ENCODE results near the gene EME1. TPM values are rescaled to one million over a fixed set of nuclear protein-coding genes. Genes with fewer than 3 reads are reported as not detected.

The EME1 gene
- total and polyA plus RNA-seq, 2 of the 13 experiments (the other 11 are each of a cell fraction or from before 2014, with no cell fraction given): 20.7 to 24.6 TPM

DNA sequence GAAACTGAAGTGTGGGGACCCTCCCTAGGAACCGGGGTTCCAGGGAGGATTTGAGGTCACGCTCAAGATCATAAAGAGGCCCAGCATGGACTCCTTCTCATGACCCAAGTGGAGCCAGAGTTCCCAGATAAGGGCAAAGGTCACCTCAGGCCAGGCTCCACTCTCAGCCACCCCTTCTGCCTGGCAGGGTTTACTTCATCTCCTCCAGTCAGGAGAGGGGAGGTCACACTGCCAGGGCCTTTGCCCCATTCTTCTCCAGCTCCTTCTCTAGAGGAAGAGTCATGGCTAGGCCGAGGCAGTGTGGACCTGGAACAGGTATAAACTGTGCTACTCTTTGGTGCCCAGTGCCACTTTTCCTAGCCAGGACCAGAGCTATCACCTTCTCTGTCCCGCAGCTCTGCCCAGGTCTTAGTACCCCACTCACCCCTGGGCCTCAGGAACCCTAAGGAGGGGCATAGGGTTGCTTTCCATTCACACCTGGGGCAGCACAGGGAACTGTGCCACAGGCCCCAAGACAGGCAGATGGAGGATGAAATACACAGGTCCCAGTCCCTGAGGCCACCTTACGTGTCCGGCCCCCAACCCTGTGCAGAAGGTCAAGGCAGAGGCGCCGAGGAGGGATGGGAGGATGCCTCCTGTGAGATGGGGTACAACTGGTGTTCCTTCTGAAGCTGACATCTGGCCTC lies 52.1 kb downstream of the EME1 start (continued):
- TF ChIP-seq HNRNPH1 (optimal IDR thresholded peaks at IDR 0.05; ENCODE audit: low read depth, low read length) (no peak), ZNF784 (CRISPR knock-in tag; IDR thresholded peaks at IDR 0.05; ENCODE audit: borderline replicate concordance) (no peak), ZNF296 (CRISPR knock-in tag; conservative IDR thresholded peaks at IDR 0.05) (no peak), ZNF660 (CRISPR knock-in tag; IDR thresholded peaks at IDR 0.05; ENCODE audit: borderline replicate concordance, low read depth) (no peak), SATB2 (CRISPR knock-in tag; IDR thresholded peaks at IDR 0.05) (0 out of 2 replicates have a peak, but pooled peaks have one; percentile 41), NBN (conservative IDR thresholded peaks at IDR 0.05) (no peak), THYN1 (CRISPR knock-in tag; IDR thresholded peaks at IDR 0.05; ENCODE audit: borderline replicate concordance, low read depth) (no peak), ZNF768 (CRISPR knock-in tag; IDR thresholded peaks at IDR 0.05) (no peak), FOXC1 (CRISPR knock-in tag; IDR thresholded peaks at IDR 0.05; ENCODE audit: borderline replicate concordance) (no peak), ZSCAN20 (CRISPR knock-in tag; IDR thresholded peaks at IDR 0.05; ENCODE audit: borderline replicate concordance) (0 out of 2 replicates have a peak, but pooled peaks have one; percentile 32), ZNF746 (CRISPR knock-in tag; IDR thresholded peaks at IDR 0.05) (0 out of 2 replicates have a peak, but pooled peaks have one; percentile 46), ZNF17 (CRISPR knock-in tag; IDR thresholded peaks at IDR 0.05) (no peak), ARID2 (CRISPR knock-in tag; IDR thresholded peaks at IDR 0.05; ENCODE audit: borderline replicate concordance) (peak; percentile 46; the same call in 1 of the 2 replicates), ZNF775 (CRISPR knock-in tag; IDR thresholded peaks at IDR 0.05; ENCODE audit: borderline replicate concordance) (no peak), JUN (CRISPR knock-in tag; IDR thresholded peaks at IDR 0.05) (no peak), ZFP90 (CRISPR knock-in tag; IDR thresholded peaks at IDR 0.05; ENCODE audit: borderline replicate concordance) (no peak; the same call in 1 of the 2 replicates), PITX1 (CRISPR knock-in tag; IDR thresholded peaks at IDR 0.05) (no peak), MIXL1 (CRISPR knock-in tag; IDR thresholded peaks at IDR 0.05) (no peak), ZNF770 (CRISPR knock-in tag; IDR thresholded peaks at IDR 0.05) (no peak)
- TF ChIP-seq, protein P1, sequence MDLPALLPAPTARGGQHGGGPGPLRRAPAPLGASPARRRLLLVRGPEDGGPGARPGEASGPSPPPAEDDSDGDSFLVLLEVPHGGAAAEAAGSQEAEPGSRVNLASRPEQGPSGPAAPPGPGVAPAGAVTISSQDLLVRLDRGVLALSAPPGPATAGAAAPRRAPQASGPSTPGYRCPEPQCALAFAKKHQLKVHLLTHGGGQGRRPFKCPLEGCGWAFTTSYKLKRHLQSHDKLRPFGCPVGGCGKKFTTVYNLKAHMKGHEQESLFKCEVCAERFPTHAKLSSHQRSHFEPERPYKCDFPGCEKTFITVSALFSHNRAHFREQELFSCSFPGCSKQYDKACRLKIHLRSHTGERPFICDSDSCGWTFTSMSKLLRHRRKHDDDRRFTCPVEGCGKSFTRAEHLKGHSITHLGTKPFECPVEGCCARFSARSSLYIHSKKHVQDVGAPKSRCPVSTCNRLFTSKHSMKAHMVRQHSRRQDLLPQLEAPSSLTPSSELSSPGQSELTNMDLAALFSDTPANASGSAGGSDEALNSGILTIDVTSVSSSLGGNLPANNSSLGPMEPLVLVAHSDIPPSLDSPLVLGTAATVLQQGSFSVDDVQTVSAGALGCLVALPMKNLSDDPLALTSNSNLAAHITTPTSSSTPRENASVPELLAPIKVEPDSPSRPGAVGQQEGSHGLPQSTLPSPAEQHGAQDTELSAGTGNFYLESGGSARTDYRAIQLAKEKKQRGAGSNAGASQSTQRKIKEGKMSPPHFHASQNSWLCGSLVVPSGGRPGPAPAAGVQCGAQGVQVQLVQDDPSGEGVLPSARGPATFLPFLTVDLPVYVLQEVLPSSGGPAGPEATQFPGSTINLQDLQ (CRISPR knock-in tag; IDR thresholded peaks at IDR 0.05): no peak
- TF ChIP-seq, protein P2, sequence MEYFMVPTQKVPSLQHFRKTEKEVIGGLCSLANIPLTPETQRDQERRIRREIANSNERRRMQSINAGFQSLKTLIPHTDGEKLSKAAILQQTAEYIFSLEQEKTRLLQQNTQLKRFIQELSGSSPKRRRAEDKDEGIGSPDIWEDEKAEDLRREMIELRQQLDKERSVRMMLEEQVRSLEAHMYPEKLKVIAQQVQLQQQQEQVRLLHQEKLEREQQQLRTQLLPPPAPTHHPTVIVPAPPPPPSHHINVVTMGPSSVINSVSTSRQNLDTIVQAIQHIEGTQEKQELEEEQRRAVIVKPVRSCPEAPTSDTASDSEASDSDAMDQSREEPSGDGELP (IDR thresholded peaks at IDR 0.05; ENCODE audit: borderline replicate concordance, low read depth): no peak
- TF ChIP-seq, protein P3, sequence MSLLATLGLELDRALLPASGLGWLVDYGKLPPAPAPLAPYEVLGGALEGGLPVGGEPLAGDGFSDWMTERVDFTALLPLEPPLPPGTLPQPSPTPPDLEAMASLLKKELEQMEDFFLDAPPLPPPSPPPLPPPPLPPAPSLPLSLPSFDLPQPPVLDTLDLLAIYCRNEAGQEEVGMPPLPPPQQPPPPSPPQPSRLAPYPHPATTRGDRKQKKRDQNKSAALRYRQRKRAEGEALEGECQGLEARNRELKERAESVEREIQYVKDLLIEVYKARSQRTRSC (CRISPR knock-in tag; IDR thresholded peaks at IDR 0.05; ENCODE audit: low read depth): no peak
